Measurements from ENCODE around the gene GPRC5A.

The GPRC5A gene

DNA sequence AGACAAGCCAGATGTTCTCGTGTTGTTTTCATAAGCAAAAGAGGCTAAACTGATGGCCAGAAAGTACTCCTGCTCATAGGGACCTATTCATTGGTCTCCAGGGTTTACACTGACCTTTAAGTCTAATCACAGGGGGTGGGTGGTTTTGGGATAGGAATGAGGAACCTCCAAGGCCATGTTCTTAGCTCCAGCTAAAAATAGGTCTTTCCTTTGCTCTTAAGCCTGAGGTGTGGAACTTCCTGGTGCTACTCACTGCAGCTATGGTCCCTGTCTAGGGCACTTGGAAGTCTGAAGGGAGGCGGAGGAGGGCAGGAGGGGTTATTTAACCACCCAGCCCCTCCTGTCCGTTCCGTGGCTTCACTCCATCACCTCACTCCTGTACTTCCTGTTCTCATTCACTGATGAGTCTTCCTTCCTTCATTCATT is 18.6 kb downstream of the GPRC5A start:
- no peak for ATAC-seq

GRCh38 chr12:12912711-12913110 is 21.3 kb downstream of the GPRC5A start:
- ATAC-seq, result no peak

GRCh38 chr12:12915656-12916055 is 24.3 kb downstream of the GPRC5A start:
- ATAC-seq, result no peak

DNA sequence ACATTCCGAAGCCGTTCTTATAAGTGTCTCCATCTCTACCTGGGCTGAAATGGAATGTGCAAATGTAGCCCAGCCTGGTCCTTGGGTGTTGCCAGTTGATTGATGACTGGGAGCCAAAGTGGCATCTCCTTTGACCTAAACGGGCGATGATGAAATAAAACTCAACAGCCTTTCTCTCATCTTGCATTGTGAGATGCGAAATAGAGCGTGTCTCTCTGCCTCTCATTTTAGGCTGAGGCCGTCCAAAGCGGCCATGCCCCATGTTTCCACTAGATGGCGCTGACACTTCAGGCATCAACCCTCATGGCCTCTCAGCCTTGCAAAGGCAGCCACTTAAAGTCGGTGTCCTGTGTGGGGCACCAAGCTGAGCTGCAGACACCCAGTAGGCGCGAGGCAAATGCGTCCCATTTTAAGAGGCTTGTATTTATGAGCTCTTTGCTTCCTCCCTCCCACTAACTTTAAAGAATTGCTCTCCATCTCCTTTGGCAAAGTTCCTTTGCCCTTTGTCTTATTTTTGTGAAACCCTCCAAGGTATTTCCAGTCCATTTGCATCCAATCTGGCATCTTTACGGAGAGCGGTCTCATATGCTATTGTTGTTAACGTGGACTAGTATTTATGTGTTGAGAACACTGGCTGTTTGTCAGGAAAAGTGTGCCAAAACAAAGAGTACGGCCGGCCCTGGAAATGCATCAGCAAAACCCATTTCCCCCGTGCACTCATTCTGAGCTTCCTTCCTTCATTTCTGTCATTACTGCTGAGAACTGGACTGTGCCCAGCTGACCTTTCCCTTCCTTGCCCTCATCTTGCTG is 25.0 kb downstream of the GPRC5A start:
- ATAC-seq, result peak; percentile 92 to 93

- no peak for ATAC-seq
Measured at GRCh38 chr12:12917517-12917916, 26.2 kb downstream of the GPRC5A start.

DNA sequence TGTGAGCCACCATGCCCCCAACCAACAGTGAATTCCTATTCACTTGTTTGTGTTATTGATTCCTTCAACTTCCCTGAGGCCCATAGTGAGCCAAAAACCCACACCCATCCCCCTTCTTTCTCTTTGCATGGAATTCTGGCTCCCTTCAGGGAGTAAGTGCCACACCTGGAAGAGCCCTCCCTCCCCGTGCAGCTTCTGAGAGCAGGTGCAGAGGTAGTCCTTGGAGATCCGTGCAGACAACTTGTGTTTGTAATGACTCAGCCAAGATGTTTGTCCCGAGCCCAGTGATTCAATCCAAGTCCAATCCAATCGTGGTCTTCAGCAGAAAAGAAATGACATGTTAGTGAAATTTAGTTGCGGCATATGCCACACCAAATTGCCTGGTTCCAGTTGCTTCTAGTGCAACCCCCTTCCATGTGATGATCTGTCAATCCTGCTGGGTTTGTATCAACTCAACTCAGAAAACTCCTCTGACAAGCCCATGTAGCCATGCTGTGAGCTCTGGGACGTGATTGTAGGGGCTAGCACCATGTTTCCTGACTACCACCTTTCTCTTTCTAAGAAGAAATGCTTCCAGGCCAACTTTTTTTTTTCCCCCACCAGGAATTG is 27.5 kb downstream of the GPRC5A start:
- no peak for ATAC-seq

- ATAC-seq, result no peak
Measured at GRCh38 chr12:12919666-12920435, 28.5 kb downstream of the GPRC5A start.

DNA sequence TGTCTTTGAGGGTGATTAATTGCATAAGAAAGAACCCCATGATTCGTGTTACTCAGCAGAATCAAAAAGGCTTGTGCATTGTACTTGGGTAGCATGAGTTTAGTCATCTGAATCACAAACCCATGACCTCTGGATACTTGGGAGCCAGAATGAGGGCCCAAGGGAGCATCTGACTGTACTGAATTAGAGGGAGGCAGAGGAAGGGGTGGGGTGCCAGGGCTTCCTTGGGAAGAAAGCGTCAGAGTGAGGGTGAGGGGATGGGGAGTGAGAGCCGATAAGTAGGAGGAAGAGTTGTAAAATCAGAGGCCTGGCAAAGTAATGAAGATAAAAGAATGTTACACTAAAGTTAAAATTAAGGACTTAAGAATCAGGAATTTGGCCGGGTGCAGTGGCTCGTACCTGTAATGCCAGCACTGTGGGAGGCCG is 30.8 kb downstream of the GPRC5A start:
- no peak for ATAC-seq

DNA sequence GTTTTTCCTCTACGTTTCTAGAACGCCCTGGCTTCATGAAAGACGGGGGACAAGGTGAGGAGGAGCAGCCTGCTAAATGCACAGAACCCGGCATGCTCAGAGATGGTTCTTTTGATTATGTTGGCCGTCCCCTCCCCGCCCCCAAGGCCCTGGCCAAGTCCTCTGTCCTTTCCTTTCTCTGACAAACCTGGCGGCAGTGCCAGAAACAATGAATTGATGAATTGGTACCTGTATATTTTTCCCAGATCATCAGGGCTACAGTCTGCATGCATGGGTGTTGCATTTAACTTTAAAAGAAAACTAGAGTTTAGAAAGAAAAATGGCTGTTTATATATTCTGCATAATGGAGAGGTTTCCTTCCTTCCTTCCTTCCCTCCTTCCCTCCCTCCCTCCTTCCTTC is 31.6 kb downstream of the GPRC5A start:
- ATAC-seq, result no peak

- no peak for ATAC-seq
Measured at GRCh38 chr12:12924169-12924568, 32.8 kb downstream of the GPRC5A start.

DNA sequence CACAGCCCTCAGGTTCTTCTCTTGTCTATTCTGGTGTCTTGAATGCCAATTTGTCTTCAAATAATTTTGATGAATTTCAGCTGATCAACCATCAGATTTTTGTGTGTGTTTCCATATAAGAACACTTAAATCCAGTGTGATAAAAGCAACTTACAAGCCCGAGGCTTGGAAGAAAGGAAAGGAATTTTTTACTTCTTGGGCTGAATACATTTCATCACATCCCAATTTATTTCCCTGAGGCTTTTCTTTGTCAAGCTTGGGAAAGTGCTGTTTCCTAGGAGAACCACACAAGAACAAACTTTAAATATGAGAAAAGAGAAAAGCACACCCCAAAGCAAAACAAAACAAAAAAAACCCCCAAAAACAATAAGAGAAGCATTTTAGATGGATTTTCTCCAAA is 34.0 kb downstream of the GPRC5A start:
- no peak for ATAC-seq

DNA sequence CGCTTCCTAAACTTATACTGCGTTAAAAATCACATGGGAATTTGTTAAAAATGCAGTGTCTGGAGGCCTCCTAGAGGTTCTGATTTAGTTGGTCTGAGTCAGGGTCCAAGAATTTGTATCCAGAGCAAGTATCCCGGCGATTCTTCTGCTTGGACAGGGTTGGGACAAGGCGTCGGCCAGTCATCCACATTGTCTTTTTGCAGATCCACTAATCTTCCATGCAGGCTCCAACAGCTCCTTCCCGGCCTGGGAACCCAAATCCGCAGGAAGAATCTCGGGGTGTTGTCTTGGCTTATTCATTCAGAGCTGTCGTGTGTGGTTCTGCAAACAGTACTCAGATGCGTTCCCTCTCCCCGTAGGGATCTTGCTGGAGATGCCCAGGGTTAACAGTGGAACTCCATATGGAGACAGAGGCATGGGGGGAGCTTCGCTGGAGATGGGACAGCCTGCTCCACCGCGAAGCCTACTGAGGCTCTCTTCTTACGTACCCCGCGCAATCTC is 35.3 kb downstream of the GPRC5A start:
- no peak for ATAC-seq

DNA sequence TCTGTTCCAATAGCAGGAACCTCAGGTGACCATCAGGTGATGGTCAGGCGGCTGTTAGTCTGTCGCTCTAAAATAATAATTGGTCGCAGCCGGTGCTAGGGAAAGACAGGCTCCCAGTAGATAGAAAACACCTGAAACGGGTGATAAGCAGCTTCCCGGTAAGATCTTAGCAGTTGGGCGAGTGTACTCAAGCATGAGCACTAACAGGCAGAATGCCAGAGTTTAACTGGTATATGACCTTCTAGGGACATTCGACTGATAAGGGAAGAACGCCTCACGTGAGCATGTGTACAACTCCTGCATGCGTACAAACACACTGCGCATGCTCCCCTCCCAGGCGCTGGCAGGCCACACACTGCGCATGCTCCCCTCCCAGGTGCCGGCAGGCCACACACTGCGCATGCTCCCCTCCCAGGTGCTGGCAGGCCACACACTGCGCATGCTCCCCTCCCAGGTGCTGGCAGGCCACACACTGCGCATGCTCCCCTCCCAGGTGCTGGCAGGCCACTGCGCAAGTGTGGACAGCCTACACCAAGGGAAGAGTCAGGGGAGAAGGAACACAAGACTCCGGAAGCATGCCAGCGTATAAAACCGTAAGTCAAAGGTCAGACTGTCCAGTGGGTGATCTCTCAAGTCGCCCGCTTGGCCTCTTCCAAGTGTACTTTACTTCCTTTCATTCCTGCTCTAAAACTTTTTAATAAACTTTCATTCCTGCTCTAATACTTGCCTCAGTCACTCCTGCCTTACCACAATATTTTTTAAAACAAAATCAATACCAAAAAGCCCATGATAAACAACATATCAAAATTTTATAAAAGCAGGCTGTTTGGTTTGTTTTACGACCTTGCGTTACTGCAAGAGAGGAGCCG is 36.1 kb downstream of the GPRC5A start:
- peak in 1 of 2 donors; percentile 59 for ATAC-seq

DNA sequence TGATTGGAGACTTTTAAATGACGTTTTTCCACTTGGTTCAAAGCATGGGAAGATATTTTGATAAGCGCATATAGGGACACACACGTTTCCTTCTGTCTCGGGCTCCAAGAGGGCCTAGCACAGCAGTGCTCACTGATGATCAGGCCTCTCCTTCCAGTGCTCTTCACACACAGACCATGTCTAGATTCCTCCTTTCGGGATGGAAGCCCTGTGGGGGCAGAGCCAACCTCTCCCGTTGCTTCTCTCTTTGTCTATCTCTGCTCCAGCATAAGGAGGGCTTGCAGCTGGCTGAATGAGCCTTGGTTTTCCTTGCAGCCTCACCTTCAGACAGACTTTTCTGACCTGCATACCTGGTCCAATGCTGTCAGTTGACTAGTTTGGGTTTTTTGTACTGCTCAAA is 38.3 kb downstream of the GPRC5A start:
- ATAC-seq, result no peak

- ATAC-seq, result no peak
Measured at GRCh38 chr12:12930633-12931219, 39.4 kb downstream of the GPRC5A start.

DNA sequence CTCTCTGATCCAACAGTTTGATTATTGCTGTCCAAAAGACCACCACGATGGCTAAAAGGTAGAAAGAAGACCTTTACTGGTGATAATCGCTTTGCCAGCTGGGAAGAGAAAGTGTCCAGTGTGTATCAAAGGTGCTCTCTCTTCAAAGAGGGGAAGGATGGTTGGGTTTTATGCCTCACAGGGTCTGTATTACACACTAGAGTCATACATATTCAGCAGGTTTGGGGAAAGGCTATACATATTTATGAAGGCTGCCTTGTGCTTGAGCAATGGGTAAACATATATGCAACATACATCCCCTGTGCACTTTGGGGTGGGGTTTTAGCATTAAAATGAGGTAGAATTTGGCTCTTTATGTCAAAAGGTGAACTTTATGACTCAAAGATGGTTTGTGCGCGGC is 42.4 kb downstream of the GPRC5A start:
- ATAC-seq, result no peak

- ATAC-seq, result no peak
Measured at GRCh38 chr12:12934556-12934955, 43.2 kb downstream of the GPRC5A start.

GRCh38 chr12:12936983-12937491 is 45.7 kb downstream of the GPRC5A start:
- no peak for ATAC-seq

GRCh38 chr12:12938541-12938940 is 47.2 kb downstream of the GPRC5A start:
- no peak for ATAC-seq

GRCh38 chr12:12939888-12940287 is 48.5 kb downstream of the GPRC5A start:
- no peak for ATAC-seq

GRCh38 chr12:12941450-12942350 is 50.3 kb downstream of the GPRC5A start:
- no peak for ATAC-seq
